Uterine smooth muscle cell (primary cell): ENCODE data around the gene DNAJB2. TPM values are rescaled to one million over a fixed set of nuclear protein-coding genes. Genes with fewer than 3 reads are reported as not detected.

Source experiments
- total RNA-seq: library from RNA; depleted of rRNA; stranded (reverse); fragments of >200 nt; gene quantifications from 2 replicates; pipeline ENCODE4 v1.2.3, GENCODE V29; 2014

Gene DNAJB2
- total RNA-seq: 47.1 and 51.1 TPM in 2 replicates

GRCh38 chr2:219279151-219279915 lies at the start of gene DNAJB2:
TSS of gene DNAJB2 (plus strand) at chr2:219279366. CDS start at chr2:219279834, 468 bp downstream.

GRCh38 chr2:219245148-219245898 lies 33.8 kb upstream of the DNAJB2 start, which contains the start of the genes GLB1L and STK16:
TSS of gene GLB1L (minus strand) at chr2:219245444. CDS start at chr2:219243573, 1,871 bp downstream.
TSS of gene STK16 (plus strand) at chr2:219245479. CDS start at chr2:219246000, 521 bp downstream.

GRCh38 chr2:219252900-219253752 lies 26.0 kb upstream of the DNAJB2 start, which contains the start of gene TUBA4B:
TSS of gene TUBA4B (plus strand) at chr2:219253243. CDS start at chr2:219253408, 165 bp downstream.

GRCh38 chr2:219253753-219254589 lies 25.2 kb upstream of the DNAJB2 start, which contains the start of gene TUBA4A:
TSS of gene TUBA4A (minus strand) at chr2:219253918. CDS start at chr2:219253858, 60 bp downstream.

GRCh38 chr2:219309278-219309677 lies 30.1 kb downstream of the DNAJB2 start, which contains the start of gene PTPRN:
TSS of gene PTPRN (minus strand) at chr2:219309401. CDS start at chr2:219309332, 69 bp downstream.

GRCh38 chr2:219332542-219332941 lies 53.4 kb downstream of the DNAJB2 start, which contains the start of gene RESP18:
TSS of gene RESP18 (minus strand) at chr2:219332744.

Other genes with a start within 250 kb of the DNAJB2 start
- gene CFAP65, start 237.8 kb upstream of the DNAJB2 start, total RNA-seq: not detected in 2 replicates
- 0.11 TPM in 1 of 2 replicates, not detected in the other for gene IHH, start 218.4 kb upstream of the DNAJB2 start, total RNA-seq
- gene NHEJ1, start 118.6 kb upstream of the DNAJB2 start, total RNA-seq: 19.7 and 23.9 TPM in 2 replicates
- 1.00 and 2.5 TPM in 2 replicates for gene SLC23A3, start 109.3 kb upstream of the DNAJB2 start, total RNA-seq
- gene CNPPD1, start 102.4 kb upstream of the DNAJB2 start, total RNA-seq: 26.9 and 31.2 TPM in 2 replicates
- 75.1 and 77.5 TPM in 2 replicates for gene RETREG2, start 101.1 kb upstream of the DNAJB2 start, total RNA-seq
- 25.5 and 30.0 TPM in 2 replicates for gene ZFAND2B, start 72.6 kb upstream of the DNAJB2 start, total RNA-seq
- gene ABCB6, start 60.4 kb upstream of the DNAJB2 start, total RNA-seq: 28.1 and 38.4 TPM in 2 replicates
- 27.0 and 40.4 TPM in 2 replicates for gene ATG9A, start 49.7 kb upstream of the DNAJB2 start, total RNA-seq
- gene ANKZF1, start 49.6 kb upstream of the DNAJB2 start, total RNA-seq: 23.4 and 27.0 TPM in 2 replicates
- gene GLB1L, start 33.9 kb upstream of the DNAJB2 start, total RNA-seq: 17.5 and 19.1 TPM in 2 replicates
- gene STK16, start 33.9 kb upstream of the DNAJB2 start, total RNA-seq: 42.4 and 48.9 TPM in 2 replicates
- 0.11 TPM in 1 of 2 replicates, not detected in the other for gene TUBA4B, start 26.1 kb upstream of the DNAJB2 start, total RNA-seq
- gene TUBA4A, start 25.4 kb upstream of the DNAJB2 start, total RNA-seq: 6.9 and 11.5 TPM in 2 replicates
- gene PTPRN, start 30.0 kb downstream of the DNAJB2 start, total RNA-seq: 9.0 and 58.1 TPM in 2 replicates
- gene RESP18, start 53.4 kb downstream of the DNAJB2 start, total RNA-seq: not detected in 2 replicates
- 80.4 and 85.0 TPM in 2 replicates for gene DNPEP, start 108.5 kb downstream of the DNAJB2 start, total RNA-seq
- 284 and 858 TPM in 2 replicates for gene DES, start 139.0 kb downstream of the DNAJB2 start, total RNA-seq
- gene SPEG, start 155.5 kb downstream of the DNAJB2 start, total RNA-seq: 38.8 and 60.6 TPM in 2 replicates
- gene GMPPA, start 219.5 kb downstream of the DNAJB2 start, total RNA-seq: 67.4 and 70.6 TPM in 2 replicates
- 0.25 and 0.55 TPM in 2 replicates for gene ASIC4, start 235.1 kb downstream of the DNAJB2 start, total RNA-seq